ENCODE data around the gene KCNQ1OT1. TPM values are rescaled to one million over a fixed set of nuclear protein-coding genes. Genes with fewer than 3 reads are reported as not detected.

The KCNQ1OT1 gene
- total RNA-seq, 1 donor from 2014 or later, result 2.8 TPM

DNA sequence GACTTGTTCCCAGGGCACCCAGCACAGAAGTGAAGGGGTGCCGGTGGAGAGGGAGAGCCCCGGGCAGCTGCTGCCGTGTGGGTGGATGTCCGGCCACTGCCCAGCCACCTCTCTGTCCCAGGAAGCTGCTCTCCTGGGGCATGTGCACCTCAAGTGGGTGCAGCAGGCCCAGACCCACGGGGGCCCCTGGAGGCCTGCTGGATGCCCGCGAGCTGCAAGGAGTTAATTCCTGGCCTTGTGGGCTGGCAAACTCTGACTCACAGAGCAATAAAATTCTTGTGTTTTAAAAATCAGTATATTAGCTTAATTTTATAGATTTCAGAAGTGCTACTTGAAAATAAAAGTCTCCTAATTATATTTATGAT is 37.4 kb upstream of the KCNQ1OT1 start:
- DNase-seq, result no peak

DNA sequence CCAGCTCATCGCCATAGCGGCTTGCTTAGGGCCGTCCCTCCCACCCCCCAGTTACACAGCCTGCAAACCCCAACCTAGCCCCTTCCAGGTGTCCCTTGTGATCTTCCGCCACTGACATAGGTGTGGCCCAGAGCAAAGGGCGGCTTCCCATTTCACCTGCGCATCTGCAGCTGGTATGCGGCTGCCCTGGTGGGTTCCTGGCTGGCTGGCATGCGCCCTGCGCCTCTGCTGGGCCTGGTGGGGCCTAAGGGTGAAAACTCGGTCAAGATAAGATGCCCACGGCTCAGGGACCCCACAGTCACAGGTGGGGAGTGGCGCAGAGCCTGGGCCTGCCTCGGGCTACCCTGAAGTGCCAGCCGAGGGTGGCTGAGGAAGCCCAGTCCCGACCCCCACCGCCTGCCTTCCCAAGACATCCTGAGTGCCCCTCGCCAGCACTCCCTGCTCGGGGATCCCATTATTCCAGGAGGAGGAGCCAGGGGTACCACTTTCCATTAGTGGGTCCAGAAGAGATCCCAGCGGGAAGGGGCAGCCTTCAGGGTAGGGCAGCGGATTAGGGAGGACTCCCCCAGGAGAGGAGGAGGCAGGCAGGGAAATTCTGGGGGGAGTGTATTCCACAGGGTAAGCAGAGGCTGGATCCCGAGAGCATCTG is 36.9 kb upstream of the KCNQ1OT1 start:
- DNase-seq, result no peak

DNA sequence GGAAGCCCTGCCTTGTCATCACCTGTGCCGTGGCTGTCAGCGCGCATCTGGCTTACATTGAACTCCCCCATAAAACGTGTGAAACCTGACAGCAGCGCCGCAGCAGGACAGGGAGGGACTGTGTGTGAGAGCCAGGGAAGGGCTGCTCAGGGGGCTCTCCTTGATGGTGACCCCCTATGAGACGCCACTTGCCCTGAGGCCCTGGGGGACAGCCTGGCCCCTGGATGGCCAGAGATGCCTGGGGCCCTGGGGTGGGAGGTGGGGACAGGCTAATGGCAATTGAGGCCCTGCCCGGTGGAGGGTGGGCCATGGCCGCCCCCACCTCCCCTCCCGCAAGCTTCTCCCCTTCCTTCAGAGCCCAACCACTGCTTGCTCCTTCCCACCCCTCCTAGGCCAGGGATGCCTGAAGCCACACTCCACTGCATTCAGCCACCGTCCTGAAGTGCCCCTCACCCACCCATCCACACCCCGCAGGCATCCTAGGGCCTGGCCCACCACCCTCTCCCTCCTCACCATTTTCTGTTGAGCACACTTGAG is 35.3 kb upstream of the KCNQ1OT1 start:
- DNase-seq, result no peak

DNA sequence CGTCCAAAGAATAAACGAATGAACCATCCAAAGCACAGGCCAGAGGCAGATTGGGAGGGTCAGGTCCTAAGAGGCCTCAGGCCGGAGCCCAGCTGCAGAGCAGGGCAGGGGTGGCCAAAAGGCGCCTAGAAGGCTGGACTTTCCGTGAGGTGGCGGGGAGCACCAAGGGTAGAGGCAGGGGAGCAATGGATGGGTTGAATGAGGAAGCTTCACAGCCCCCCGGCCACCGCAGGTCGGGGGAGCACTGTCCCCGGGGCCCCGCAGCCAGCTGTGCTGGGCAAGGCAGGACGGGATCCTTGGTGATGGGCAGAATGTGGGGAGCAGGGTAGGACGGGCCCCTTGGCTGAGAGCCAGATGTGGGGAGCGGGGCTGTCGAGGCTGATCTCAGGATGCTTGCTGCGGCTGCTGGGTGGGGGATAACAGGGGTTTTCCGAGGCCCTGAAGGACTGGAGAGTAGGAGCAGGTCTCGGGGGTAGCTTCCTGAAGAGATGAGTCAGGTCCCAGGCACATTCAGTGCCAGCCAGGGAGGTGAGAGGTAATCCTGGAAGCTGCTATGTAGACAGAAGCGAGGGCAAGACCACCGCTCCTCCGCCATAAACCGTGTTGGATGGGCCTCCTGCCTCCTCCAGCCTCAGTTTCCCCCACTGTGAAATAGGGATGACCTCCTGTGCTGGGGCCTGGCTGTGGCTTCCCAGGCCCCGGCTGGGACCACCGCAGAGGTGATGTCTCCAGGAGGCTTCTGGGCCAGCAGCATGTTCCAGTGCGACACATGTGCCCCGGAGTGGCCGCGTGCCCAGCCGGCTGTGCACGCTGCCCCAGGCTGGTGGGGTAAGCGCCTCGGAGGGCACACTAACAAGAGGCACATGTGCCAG is 34.6 kb upstream of the KCNQ1OT1 start:
- no peak for DNase-seq

DNA sequence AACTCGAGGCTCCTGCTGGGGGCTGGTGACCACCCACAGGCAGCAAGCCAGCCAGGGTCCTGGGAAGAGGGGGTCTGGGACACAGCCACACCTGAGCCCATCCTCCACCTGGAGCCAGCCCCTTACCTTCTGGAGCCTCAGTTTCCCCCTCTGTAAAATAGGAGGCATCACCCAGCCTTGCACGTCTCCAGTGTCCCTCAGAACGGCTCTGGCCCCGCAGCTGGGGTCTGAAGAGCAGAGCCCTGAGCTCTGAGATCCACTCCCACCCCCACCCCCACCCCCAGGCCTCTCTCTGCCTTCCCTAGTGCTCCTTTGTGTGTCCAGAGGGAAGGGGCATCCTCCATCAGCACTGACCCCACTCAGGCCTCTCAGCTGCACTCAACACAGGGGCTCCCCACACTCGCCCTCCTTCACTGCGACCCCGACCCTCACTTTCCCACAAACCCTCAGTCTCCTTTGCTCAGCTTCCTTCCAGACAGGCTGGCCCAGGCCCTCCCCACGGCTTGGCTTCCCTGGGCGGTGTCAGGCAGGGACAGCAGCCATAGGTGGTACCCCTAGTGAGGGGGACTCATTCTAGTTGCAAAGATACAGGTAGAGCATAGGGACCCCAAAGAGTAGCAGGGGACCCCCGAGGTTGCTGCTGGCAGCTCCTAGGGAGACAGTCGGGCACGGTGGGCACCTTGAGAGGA is 33.3 kb upstream of the KCNQ1OT1 start:
- no peak for DNase-seq

DNA sequence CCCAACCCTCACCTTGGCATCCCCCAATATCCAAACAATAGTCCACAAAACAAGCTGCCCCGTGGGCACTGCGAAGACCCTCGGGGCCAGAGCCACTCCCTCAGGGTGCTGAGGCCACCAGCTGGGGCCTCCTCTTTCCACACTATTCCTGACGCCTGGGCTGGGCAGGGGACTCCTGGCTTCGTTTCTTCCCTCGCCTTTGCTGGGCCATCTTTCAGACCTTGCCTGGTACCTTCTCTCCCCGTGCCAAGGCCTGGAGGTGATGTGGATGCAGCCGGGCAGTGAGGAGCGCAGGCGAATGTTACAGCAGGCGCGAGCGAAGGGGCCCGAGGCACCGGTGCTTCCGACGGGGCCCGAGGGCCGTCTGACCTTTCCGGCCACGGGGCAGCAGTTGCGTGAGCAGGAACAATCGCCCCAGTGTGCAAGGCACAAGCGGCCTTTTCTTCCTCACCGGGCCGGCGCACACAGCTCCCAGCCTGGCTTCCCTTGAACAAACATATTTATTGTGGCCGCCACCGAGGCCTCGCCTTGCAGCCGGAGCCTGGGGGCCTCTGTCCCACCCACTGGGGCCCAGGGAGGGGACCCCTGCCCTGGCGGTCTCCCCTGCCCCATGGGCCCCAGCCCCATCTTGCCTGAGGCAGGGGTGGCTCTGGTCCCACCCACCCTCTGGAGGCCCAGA is 32.6 kb upstream of the KCNQ1OT1 start:
- peak; percentile 34 for DNase-seq

DNA sequence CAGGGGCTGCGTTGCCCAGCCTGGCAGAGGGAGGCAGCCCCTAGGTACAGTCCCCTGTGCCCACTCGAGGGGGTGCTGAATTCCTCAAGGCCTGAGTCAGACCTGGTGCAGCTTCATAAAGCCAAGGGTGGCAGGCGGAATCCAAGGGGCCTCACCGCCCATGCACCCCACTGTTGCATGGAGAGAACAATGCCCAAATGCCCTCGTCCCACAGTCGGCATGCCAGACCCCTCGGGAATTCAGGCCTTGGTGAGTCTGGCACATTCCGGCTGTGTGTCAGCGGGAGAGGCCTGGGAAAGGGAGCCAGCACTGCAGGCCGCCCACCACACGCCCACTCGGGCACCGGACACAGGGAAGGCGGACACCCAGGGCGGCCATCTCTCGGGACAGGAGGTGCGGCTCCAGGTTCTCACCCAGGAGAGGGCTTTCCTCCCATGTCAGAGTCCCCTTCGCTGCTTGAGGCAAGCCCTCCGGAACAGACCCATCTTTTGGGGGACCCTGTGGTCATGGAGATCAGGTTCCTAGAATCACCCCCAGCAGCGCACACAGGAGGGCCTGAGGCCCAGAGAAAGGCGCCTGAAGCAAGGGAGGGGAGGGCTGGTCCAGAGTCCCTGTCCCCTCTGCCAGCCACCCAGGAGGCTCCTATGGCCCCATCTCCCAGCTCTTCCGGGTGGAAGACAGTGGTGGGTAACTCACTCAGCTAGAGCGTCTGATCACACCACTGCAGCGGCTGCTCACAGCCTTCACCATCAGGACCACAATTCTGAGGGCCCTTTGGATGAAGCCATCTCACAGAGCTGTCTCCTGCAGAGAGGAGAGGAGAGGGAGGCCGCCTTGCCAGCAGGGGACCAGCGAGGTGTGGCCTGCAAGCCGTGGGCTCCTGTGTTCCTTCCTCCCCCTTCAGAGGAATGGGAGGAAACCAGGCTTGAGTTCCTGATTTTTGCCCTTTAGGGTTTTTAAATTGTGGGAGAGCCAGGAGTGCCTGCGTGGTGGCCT is 31.6 kb upstream of the KCNQ1OT1 start:
- no peak for DNase-seq

DNA sequence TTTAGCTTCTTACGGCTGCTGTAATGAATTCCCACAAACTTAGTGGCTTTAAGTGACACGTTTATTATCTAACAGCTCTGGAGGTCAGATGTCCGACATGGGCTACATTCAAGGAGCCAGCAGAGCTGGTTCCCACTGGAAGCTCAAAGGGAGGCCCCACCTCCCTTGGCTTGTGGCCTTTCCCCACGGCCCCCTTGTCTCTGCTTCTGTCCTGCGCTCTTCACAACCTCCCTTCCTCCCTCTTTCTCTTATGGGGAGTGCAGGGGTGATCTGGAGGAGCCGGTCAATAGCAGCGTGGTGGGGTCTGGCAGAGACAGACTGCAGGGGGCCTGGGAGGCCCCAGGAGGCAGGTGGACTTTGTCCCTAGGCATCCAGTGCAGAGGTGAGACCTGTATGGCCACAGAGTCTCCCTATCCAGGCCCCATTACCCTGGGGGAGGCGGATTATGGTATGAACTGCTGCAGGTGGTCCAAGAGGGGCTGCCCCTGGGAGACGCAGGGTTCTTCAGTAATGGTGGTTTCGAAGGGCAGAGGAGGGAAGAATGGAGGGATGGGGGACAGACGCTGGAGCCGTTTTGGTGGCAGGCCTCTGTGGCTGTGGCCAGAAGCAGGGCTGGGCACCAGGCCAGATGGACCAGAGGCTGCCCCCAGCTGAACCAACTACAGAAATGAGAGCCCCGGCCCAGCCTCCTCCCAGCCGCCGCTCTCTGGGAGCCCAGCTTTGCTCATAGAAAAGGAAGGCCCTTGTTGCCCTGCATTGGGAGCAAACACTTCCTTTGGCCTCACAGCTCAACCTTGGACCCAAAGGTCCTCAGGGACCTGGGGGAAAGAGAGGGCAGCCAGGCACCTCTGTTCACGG is 30.7 kb upstream of the KCNQ1OT1 start:
- no peak for DNase-seq

DNA sequence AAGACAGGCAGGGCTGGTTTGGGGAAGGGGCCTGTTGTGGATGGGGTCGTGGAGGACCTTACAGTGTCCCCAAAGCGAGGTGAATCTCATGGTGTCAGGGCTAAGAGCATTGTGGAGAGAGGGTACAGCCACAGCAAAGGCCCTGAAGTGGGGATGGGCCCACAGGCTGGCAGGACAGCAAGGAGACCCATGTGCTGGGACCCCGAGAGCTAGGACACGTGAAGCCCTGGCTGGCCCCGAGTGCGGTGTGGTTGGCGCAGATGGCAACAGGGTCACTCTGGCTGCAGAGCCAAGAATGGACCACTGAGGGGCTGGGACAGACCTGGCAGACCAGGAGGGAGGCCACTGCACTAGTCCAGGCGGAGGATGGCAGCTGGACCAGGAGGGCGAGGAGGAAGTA is 30.0 kb upstream of the KCNQ1OT1 start:
- no peak for DNase-seq

DNA sequence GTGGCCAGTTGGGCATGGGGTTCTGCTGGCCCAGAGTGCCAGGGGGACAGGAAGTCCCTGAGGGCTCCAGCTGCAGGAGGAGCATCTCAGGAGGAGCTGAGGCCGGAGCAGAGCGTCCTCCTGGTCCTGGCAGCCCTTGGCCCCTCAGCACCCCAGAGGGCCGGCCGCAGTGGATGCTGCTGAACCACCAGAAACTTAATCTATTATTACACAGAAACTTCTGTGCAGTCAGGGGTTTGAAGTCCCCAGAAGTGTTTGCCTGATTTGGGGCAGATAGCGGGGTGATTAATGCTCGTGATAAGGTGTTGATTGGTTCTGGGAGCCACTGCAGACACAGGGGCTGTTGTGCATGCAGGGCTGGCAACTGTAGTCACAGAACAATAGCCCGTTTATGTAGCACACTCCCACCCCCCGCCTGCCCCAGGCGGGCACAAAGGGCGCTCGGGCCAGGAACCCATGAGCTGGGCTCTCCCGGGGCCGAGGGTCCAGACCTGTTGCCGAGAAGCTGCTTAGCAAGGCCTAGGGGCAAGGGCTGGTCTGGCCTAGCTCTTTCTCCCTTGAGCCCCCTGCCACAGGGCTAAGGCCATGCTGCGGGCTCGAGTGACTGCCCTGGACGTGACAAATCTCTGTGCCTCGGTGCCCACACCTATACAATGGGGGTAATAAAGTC is 29.0 kb upstream of the KCNQ1OT1 start:
- peak; percentile 56 for DNase-seq

DNA sequence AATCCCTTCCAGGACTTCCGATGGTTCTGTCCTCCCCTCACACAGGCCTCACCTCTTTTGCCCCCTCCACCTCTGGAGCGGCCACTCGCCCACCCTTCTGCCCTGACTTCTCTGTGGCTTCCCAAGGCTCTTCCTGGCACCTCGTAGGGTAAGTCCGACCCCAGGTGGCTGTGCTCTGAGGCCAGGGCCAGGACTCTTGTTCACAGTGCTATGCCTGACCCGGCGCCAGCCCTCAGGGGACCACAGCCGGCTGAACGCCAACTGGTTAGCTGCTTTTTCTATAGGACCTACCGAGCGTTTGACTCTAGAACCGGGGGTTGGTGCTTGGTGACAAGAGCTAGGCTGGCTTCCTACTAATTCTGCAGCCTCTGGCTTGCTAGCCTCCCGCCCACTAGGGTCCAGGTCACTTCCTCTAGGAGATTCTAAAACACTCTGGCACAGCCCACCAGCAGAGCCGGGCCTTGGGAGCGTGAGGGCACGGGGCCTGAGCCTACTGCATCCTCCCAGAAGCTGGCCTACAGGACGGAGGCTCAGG is 28.4 kb upstream of the KCNQ1OT1 start:
- no peak for DNase-seq

DNA sequence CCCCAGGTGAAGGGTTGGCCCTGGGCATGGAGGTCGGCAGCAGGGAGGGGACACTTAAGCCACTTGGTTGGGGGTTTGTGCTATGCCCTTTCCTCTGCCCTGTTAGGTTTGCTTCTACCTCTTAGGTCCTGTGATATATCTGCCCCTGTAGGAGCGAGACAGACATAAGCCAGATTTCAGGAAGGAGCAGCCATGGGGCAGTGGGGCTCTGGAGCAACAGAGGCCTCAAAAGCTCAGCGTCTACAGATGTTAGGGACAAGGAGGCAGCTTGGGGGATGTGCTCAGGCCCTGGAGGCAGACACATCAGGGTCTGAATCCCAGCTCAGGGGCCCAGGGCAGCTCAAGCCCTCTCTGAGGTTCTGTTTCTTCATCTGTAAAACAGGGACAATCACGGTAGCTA is 27.2 kb upstream of the KCNQ1OT1 start:
- no peak for DNase-seq

DNA sequence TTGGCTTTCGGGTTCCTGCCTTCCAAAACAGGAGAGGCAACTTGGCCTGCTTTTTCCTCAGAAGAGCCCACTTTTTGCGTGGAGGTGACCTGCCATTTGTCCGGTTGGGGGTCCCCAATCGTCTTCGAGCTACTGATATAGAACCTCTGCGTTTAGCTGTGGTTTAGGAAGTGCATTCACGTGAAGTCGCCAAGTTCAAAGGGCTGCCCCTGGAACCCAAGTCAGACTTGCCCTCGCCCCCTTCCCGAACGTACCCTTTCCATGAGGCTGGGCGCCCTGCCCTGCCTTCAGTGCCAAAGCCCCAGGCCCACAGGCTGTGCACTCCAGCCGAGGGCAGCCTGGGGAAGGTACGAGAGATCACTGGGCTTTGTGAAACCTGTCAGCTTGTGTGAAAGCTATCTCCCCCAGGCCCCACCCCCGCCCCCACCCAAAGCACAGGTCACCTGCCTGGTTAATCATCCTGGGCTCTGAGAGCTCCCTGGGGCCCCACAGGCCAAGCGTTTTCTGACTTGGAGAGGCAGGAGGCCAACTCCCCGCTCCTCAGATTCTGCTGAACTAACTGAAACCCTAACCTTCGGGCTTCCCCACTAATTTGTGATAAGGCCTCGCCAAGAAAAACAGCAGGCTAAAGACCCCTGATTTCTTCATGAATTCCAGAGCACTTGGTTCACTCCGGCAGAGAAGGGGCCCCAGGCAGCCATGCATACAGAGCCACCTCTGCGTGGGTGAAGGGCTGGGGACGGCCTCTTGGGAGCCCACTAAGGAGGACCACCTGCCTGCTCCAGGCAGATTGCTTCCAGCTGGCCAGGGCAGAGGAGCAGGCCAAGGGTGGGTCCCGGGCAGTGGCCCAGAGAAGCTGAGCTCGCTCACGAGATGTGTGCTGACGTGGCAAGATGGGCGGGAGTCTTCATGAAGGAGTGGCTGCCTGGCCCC is 25.8 kb upstream of the KCNQ1OT1 start:
- DNase-seq, result no peak

DNA sequence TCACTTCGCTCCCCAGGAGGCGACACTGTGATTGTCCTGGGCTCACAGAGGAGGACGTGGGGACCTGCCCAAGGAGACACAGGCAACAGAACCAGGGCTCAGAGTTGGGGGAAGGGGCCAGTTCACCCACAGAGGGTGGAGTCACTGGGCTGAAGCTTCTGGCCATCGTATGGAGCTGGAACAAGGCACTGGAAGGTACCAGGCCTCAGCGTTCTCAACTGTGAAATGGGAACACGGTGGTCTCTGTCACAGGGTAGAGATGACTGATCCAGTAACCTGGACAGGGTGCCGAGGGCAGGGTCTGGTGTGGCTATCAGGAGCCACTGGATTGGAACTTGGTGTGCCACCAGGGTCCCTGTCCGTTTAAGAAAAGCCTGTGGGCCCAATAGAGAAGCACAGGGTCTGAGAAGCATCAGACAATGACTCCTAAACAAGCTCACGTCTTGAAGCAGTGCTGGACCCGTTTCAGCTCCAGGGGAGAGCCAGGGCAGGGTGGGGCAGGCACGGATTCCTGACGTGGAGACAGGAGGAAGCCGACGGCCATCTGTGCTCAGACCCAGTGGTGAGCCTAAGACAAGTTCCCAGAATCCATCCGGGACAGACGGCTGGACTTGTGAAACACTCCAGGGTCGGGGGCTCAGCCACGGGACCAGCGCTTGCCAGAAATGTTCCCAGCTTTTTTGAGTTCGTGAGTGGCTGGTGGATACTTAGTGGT is 25.0 kb upstream of the KCNQ1OT1 start:
- DNase-seq, result no peak

DNA sequence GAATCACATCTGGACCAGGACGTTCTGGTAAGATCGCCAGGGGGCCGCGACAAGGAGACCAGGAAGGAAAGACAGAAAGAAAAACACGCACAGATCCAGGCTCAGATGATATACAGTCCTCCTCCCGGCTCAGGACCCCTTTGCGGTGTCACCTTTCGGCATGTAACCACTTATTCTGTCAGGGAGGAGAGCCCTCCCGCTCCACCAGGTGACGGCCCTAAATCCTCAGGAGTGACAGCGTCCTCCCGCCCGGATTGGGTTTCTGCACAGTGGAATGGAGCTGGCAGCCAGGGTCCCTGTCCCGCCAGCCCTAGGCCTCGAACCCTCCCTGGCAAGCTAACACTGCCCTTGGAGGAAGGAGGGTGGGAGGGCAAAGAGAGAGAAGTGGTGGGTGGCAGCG is 24.3 kb upstream of the KCNQ1OT1 start:
- no peak for DNase-seq

DNA sequence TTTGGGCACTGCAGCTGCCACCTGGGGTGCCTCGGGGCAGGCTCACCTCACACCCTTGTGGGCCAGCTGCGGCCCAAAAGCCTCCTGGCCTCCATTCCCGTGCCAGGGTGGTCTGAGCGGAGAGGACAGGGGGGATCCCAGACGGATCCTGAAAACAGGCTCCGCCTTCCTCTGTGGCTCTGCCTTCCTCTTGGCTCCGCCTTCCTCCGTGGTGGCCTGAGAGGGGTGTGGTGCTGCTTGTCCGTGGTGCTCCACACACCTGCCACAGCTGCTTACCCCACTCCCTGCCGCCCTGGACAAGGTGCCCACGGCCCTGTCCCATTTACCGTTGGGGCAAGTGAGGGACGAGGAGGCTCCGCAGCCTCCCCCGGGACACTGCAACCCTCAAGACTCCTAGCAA is 23.2 kb upstream of the KCNQ1OT1 start:
- no peak for DNase-seq

DNA sequence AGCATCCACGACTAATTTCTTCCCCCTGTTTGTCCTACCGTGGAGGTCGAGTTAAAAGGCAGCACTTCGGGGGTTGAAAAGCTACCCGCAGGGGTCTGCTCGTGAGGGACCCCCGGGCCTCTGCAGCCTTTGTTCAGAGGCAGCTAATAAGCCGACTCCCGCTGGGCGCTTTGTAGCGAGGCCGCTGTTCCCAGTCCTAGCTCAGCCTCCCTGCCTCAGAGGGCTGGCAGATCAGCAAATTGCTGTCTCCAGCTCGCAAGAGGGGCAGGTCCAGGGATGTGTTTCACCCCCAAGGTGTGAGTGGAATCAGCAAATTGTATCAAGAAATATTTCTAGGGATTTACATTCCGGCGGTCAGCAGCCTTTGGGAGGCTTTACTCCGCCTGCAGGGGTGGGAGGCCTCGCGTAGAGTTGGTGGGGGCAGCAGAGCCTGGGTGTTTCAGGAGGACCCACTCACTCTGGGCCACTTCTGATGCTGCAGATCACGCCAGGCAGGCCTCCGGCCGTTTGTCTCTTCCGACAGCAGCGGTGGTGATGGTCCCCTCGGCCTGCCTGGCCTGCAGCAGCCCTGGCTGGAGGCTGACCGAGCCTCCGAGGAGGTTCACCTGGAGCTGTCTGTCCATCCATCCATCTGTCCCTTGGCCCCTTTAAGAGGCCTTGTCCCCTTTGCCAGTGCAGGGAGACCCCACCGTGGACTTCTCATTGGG is 21.6 kb upstream of the KCNQ1OT1 start:
- no peak for DNase-seq

All from occipital lobe (tissue), 2 donors.